Activated CD4-positive, alpha-beta memory T cell treated with anti-CD3 and anti-CD28 coated beads, Interleukin-2, amount 10 ng/mL, durations not matched to agents 7 days and 5 days (primary cell): ENCODE measurements around the gene B3GNT9. TPM values are rescaled to one million over a fixed set of nuclear protein-coding genes. Genes with fewer than 3 reads are reported as not detected.

ENCODE experiments used
- CTCF ChIA-PET: fragments of 350-600 bp; sonication (Branson Sonifier 250); formaldehyde crosslinking; loops from one replicate; lab custom pipeline; 2021; ENCODE audit warnings: antibody characterized with exemption, inconsistent platforms; lab: Charles Lee
- POLR2A ChIA-PET: fragments of 350-600 bp; sonication (Branson Sonifier 250); formaldehyde crosslinking; loops from one replicate; lab custom pipeline; 2021; ENCODE audit warnings: antibody characterized with exemption; lab: Charles Lee
- DNase-seq: peaks from one replicate; pipeline ENCODE4 v3.0.0-alpha.2; 2020
- H3K27ac Mint-ChIP-seq: one replicate; pipeline ENCODE4 v1.8.0; 2021; ENCODE audit warnings: mild to moderate bottlenecking, mixed read lengths
- H3K27me3 Mint-ChIP-seq: one replicate; pipeline ENCODE4 v1.8.0; 2021; ENCODE audit warnings: mixed read lengths
- H3K36me3 Mint-ChIP-seq: one replicate; pipeline ENCODE4 v1.8.0; 2021; ENCODE audit warnings: low read depth, mixed read lengths
- H3K4me1 Mint-ChIP-seq: one replicate; pipeline ENCODE4 v1.8.0; 2021; ENCODE audit warnings: mixed read lengths
- H3K4me3 Mint-ChIP-seq: one replicate; pipeline ENCODE4 v1.8.0; 2021; ENCODE audit warnings: mild to moderate bottlenecking, mixed read lengths
- H3K9me3 Mint-ChIP-seq: one replicate; pipeline ENCODE4 v1.8.0; 2021; ENCODE audit warnings: mixed read lengths
- total RNA-seq, 2 experiments: library from RNA; stranded (reverse); gene quantifications; one replicate each; pipeline ENCODE4 v1.2.3, GENCODE V29; 2021

Gene B3GNT9
- total RNA-seq, 2 experiments from 2014 or later = 14.6 to 16.2 TPM

GRCh38 chr16:67173808-67174705 lies 23.3 kb upstream of the B3GNT9 start:
- ChIA-PET CTCF (interaction anchor here (0.8 to 4.2 kb wide), 7 partner anchors 8 to 196 kb away, joined by 3 to 15 read pairs (median 5); no protein-coding TSS in a partner anchor), POLR2A (interaction anchor here (0.6 to 13.2 kb wide), 5 partner anchors 9 to 198 kb away, joined by 3 to 204 read pairs (median 5); partner anchors contain the start of genes FBXL8, HSF4, MATCAP1 and TRADD)
- peak; percentile 77 for DNase-seq
- H3K4me3 Mint-ChIP-seq = peak overlapping the region; percentile 78
- H3K27ac Mint-ChIP-seq = peak overlapping the region; percentile 52
- H3K9me3 Mint-ChIP-seq = no peaks in the 10 kb centered on the region
- H3K36me3 Mint-ChIP-seq = peaks cover 42% of the 10 kb centered on the region
- H3K27me3 Mint-ChIP-seq = peaks cover 35% of the 10 kb centered on the region
- peaks cover 63% of the 10 kb centered on the region for H3K4me1 Mint-ChIP-seq

DNA sequence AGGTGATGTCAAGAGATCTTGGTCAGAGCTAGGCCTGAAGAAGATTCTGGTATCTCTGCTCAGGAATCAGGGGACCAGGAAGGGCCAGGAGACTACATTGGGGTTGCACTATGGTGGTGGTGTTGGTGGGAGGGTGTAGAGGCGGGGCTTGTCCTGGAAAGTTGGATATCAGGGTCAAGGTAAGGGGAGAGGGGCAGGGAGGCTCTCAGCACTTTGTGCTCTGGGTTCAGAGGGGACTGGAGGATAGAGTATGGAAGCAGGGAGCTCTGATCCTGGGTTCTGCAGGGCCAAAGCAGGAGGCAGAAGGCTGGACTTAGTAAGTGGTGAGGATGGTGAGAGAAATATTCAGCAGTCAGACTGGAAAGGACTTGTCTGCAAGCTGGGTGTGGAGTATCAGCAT lies 22.5 kb upstream of the B3GNT9 start:
- Mint-ChIP-seq H3K36me3 (peaks cover 40% of the 10 kb centered on the region), H3K27me3 (peaks cover 35% of the 10 kb centered on the region), H3K4me1 (peaks cover 57% of the 10 kb centered on the region), H3K9me3 (no peaks in the 10 kb centered on the region), H3K27ac (peak overlapping the region; percentile 52), H3K4me3 (peak overlapping the region; percentile 78)
- no peak for DNase-seq
- ChIA-PET CTCF (interaction anchor here (0.7 to 4.2 kb wide), 7 partner anchors 10 to 195 kb away, joined by 3 to 15 read pairs (median 5); no protein-coding TSS in a partner anchor), POLR2A (interaction anchor here (10.2 to 13.2 kb wide), 2 partner anchors 10 kb away, joined by 57 to 204 read pairs; partner anchors contain the start of genes FBXL8, HSF4, MATCAP1 and TRADD)

DNA sequence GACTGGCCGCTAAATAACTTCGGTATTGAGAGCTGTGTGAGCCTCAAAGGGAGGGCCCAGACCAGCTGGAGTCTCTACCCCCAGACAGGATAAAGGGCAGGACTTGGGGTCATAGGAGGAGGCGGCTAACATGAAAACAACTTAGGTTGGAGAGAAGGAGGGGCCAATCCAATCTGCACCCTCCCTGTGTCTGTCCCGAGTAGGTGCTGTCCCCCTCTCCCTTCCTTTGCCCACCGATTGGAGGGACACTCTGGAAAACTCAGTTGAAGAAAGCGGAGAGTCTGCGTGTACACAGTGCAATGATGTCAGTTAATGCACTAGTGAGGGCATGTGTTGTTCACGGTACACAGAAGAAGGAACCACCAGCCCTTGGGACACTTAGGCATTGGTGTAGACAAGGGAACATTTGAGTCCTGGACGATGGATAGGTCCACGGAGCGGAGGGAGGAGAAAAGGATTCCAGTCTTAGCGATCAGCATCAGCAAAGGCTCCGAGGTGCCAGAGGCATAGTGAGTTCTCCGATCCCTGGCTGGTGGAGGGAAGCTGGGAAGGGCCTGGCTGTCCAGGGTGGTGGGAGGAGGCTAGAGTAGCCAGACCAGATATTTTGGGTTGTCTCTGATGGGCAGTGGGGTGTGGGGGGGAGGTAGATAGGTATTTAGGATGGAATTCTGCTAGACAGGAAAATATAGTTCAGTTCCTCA lies 20.3 kb upstream of the B3GNT9 start:
- Mint-ChIP-seq H3K4me3 (peak overlapping the region; percentile 66), H3K27me3 (peaks cover 41% of the 10 kb centered on the region), H3K36me3 (peaks cover 41% of the 10 kb centered on the region), H3K27ac (peak overlapping the region; percentile 8), H3K4me1 (peaks cover 58% of the 10 kb centered on the region), H3K9me3 (no peaks in the 10 kb centered on the region)
- POLR2A ChIA-PET = interaction anchor here (0.7 to 13.2 kb wide), 5 partner anchors 8 to 187 kb away, joined by 3 to 204 read pairs (median 5); partner anchors contain the start of genes FBXL8, HSF4, MATCAP1 and TRADD
- CTCF ChIA-PET = interaction anchor here (1.0 to 2.9 kb wide), 8 partner anchors 8 to 273 kb away, joined by 3 to 16 read pairs (median 4); no protein-coding TSS in a partner anchor
- no peak for DNase-seq

- H3K27ac Mint-ChIP-seq = peak within 1 kb of the TSS; percentile 72
- DNase-seq = peak; percentile 67
- H3K36me3 Mint-ChIP-seq = peaks cover 40% of the 10 kb centered on the region
- ChIA-PET CTCF (interaction anchor here (1.0 to 2.9 kb wide), 9 partner anchors 9 to 274 kb away, joined by 3 to 16 read pairs (median 5); partner anchors contain the start of genes FBXL8 and TRADD), POLR2A (interaction anchor here (0.6 to 13.2 kb wide), 9 partner anchors 7 to 312 kb away, joined by 3 to 204 read pairs (median 3); partner anchors contain the start of genes E2F4, FBXL8, HSF4 and MATCAP1)
- peak within 1 kb of the TSS; percentile 74 for H3K4me3 Mint-ChIP-seq
- no peaks in the 10 kb centered on the region for H3K9me3 Mint-ChIP-seq
- peaks cover 59% of the 10 kb centered on the region for H3K4me1 Mint-ChIP-seq
- H3K27me3 Mint-ChIP-seq = peaks cover 44% of the 10 kb centered on the region
Observed at GRCh38 chr16:67170168-67170948, 19.6 kb upstream of the B3GNT9 start, which contains the start of gene NOL3. Gene NOL3 (plus strand): TSS chr16:67170538.

DNA sequence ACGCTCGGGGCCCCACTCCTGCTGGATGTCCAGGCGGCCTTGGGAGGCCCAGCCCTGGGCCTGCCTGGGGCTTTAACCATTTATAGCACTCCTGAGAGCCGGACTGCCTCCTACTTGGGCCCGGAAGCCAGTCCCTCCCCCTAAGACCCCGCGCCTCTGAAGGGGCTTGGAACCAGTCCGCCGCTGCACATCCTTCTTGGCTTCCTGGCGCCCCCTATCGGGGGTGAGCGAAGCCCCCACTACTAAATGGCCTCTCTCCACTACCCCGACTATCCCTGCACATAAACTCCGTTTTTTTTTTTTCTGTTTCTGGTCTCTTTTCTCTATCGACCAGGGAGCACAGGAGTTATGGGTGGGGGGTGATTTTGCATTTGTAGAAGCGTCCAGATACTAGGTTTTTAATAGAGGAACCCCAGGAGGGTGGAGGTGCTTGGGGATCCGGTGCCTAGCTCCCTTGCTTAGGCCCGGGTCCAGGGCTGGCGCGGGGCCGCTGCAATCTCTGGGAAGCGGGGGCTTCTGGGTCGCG lies 18.9 kb upstream of the B3GNT9 start:
- peak; percentile 50 for DNase-seq
- ChIA-PET CTCF (interaction anchor here (0.5 to 2.9 kb wide), 12 partner anchors 9 to 274 kb away, joined by 3 to 16 read pairs (median 3); partner anchors contain the start of genes FBXL8 and TRADD), POLR2A (interaction anchor here (0.6 to 13.2 kb wide), 8 partner anchors 7 to 313 kb away, joined by 3 to 204 read pairs (median 3); partner anchors contain the start of genes E2F4, FBXL8, FHOD1 and HSF4)
- peak overlapping the region; percentile 72 for H3K27ac Mint-ChIP-seq
- H3K36me3 Mint-ChIP-seq = peaks cover 42% of the 10 kb centered on the region
- H3K9me3 Mint-ChIP-seq = no peaks in the 10 kb centered on the region
- H3K4me3 Mint-ChIP-seq = peak overlapping the region; percentile 74
- peaks cover 63% of the 10 kb centered on the region for H3K4me1 Mint-ChIP-seq
- H3K27me3 Mint-ChIP-seq = peaks cover 49% of the 10 kb centered on the region

DNA sequence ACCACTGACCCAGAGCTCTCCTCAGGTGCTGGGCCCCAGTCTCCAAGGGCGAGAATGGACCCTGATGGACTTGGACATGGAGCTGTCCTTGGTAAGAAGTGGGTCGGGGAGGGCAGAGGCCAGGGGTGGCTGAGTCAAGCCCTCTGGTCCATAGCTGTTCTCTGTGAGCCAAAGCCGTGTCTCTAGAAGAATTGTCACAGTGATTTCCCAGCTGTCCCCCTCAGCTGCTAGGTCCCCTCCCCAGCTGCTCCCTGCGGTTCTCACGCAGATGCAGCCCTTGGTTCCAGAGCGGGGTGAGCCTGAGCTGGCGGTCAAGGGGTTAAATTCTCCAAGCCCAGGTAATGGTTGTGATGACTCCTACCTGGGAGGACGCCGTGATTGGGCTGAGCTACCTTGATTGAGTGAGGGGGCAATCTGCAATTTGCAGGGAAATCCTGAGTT lies 18.2 kb upstream of the B3GNT9 start:
- peaks cover 65% of the 10 kb centered on the region for H3K4me1 Mint-ChIP-seq
- ChIA-PET POLR2A (interaction anchor here (1.0 to 13.2 kb wide), 6 partner anchors 5 to 79 kb away, joined by 3 to 204 read pairs (median 30); partner anchors contain the start of genes E2F4, FBXL8, FHOD1 and HSF4), CTCF (interaction anchor here (0.5 to 2.9 kb wide), 7 partner anchors 9 to 225 kb away, joined by 3 to 16 read pairs (median 3); partner anchors contain the start of genes FBXL8 and TRADD)
- DNase-seq = no peak
- peaks cover 44% of the 10 kb centered on the region for H3K36me3 Mint-ChIP-seq
- no peak overlapping the region for H3K4me3 Mint-ChIP-seq
- H3K9me3 Mint-ChIP-seq = no peaks in the 10 kb centered on the region
- H3K27ac Mint-ChIP-seq = no peak overlapping the region
- peaks cover 51% of the 10 kb centered on the region for H3K27me3 Mint-ChIP-seq

GRCh38 chr16:67167588-67167987 lies 16.8 kb upstream of the B3GNT9 start:
- H3K4me3 Mint-ChIP-seq = no peak overlapping the region
- peaks cover 38% of the 10 kb centered on the region for H3K36me3 Mint-ChIP-seq
- POLR2A ChIA-PET = interaction anchor here (0.9 to 13.2 kb wide), 5 partner anchors 5 to 139 kb away, joined by 3 to 204 read pairs (median 57); partner anchors contain the start of genes B3GNT9, FBXL8, HSF4 and MATCAP1
- H3K27ac Mint-ChIP-seq = no peak overlapping the region
- no peak for DNase-seq
- H3K4me1 Mint-ChIP-seq = peaks cover 62% of the 10 kb centered on the region
- CTCF ChIA-PET = interaction anchor here (1.1 to 1.8 kb wide), 3 partner anchors 12 to 17 kb away, joined by 3 to 6 read pairs (median 5); no protein-coding TSS in a partner anchor
- peaks cover 50% of the 10 kb centered on the region for H3K27me3 Mint-ChIP-seq
- H3K9me3 Mint-ChIP-seq = no peaks in the 10 kb centered on the region

DNA sequence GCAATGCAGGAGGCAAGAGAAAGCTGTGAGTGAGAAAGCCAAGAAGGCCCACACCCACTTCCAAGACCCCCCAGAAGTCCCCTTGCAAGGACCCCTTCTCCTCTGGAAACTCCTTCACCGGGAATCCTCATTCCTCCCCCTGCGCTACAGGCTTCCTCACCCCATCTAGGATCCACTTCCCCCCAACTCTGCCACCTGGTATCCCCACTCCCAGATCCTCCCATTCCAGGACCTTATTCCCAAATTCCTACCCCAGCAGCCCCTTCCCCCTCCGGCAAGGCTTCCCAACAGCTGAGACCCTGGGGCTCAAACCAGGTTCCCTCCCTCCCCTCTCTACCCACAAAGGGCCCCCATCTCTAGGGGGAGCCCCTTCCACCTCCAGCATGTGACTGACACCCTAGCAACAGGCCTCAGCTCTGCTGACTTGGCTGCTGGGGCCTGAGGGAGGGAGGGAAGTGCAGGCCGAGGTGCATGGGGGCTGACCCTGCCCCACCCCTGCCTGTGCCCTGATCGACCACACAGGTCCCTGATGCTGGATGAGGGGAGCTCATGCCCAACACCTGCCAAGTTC lies 15.9 kb upstream of the B3GNT9 start:
- H3K9me3 Mint-ChIP-seq = no peaks in the 10 kb centered on the region
- DNase-seq = no peak
- H3K27me3 Mint-ChIP-seq = peaks cover 50% of the 10 kb centered on the region
- no peak overlapping the region for H3K27ac Mint-ChIP-seq
- peaks cover 67% of the 10 kb centered on the region for H3K4me1 Mint-ChIP-seq
- ChIA-PET CTCF (interaction anchor here (4.8 kb wide), 1 partner anchor 13 kb away, joined by 32 read pairs; no protein-coding TSS in a partner anchor), POLR2A (interaction anchor here (0.9 to 12.7 kb wide), 3 partner anchors 7 to 138 kb away, joined by 3 to 204 read pairs (median 3); partner anchors contain the start of genes B3GNT9 and NOL3)
- peak overlapping the region; percentile 17 for H3K4me3 Mint-ChIP-seq
- peaks cover 42% of the 10 kb centered on the region for H3K36me3 Mint-ChIP-seq

DNA sequence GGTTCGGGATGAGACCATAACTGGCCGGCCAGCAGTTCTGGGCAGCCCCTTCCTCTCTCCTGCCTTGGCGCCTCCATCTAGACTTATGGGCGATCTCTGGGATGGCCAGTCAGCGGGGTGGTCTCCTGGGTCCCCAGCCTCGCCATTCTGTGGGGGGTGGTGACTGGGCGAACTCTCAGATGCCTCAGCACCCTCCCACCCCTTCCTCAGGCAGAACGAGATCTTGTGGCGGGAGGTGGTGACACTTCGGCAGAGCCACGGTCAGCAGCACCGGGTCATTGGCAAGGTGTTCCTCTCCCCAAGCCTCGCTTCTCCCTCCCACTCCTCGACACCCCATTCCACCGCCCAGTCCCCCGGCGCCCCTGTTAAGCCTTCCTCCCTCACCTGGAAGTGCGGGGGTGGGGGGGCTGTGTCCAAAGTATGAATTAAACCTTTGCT lies 15.3 kb upstream of the B3GNT9 start:
- Mint-ChIP-seq H3K4me1 (peaks cover 65% of the 10 kb centered on the region), H3K27ac (no peak overlapping the region), H3K27me3 (peaks cover 44% of the 10 kb centered on the region), H3K9me3 (no peaks in the 10 kb centered on the region), H3K36me3 (peaks cover 42% of the 10 kb centered on the region), H3K4me3 (peak overlapping the region; percentile 37)
- CTCF ChIA-PET = interaction anchor here (4.8 kb wide), 1 partner anchor 12 kb away, joined by 32 read pairs; no protein-coding TSS in a partner anchor
- POLR2A ChIA-PET = interaction anchor here (12.7 kb wide), 1 partner anchor 7 kb away, joined by 204 read pairs; the partner anchor contains the start of gene NOL3
- no peak for DNase-seq
